NCI-H526 (cell line): ENCODE results near the gene DNAJC10.
"Not testable (repeated sequence)": the region's sequence is repeated elsewhere in the genome, so short reads cannot be mapped to it uniquely, and the experiment has no call there.

Source experiments
- DNase-seq, 2 experiments: peaks; one replicate each; lab custom pipeline; 2025; lab: John Stamatoyannopoulos, UW

DNAJC10 gene, protein sequence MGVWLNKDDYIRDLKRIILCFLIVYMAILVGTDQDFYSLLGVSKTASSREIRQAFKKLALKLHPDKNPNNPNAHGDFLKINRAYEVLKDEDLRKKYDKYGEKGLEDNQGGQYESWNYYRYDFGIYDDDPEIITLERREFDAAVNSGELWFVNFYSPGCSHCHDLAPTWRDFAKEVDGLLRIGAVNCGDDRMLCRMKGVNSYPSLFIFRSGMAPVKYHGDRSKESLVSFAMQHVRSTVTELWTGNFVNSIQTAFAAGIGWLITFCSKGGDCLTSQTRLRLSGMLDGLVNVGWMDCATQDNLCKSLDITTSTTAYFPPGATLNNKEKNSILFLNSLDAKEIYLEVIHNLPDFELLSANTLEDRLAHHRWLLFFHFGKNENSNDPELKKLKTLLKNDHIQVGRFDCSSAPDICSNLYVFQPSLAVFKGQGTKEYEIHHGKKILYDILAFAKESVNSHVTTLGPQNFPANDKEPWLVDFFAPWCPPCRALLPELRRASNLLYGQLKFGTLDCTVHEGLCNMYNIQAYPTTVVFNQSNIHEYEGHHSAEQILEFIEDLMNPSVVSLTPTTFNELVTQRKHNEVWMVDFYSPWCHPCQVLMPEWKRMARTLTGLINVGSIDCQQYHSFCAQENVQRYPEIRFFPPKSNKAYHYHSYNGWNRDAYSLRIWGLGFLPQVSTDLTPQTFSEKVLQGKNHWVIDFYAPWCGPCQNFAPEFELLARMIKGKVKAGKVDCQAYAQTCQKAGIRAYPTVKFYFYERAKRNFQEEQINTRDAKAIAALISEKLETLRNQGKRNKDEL

DNA sequence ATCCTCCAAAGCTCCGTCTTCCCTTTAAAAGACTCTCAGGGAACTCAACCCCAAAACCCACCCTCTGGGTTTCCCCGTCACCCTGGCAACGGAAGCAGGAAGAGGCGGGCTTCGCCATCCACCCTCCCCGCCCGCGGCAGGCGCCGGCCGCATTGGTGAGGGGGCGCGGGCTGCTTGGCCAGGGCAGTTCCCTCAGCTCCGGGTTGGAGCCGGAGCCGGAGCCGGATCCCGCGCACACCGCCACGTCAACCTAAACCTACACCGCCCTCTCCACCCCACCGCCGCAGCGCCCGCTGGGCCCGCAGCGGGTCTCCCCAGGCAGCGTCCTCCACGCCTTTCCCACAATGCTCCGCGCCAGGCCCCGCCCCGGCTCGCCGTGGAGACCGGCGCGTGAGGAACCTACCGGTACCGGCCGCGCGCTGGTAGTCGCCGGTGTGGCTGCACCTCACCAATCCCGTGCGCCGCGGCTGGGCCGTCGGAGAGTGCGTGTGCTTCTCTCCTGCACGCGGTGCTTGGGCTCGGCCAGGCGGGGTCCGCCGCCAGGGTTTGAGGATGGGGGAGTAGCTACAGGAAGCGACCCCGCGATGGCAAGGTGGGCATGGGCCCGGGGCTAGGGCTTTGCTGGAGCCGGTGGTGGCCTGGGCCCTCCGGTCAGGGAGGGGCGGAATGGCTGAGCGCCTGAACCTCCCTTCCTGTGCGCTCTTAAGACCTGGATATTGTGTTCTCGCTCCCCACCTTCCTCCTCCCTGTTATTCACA, at the start of gene DNAJC10:
TSS of gene DNAJC10 (plus strand) at position 366 of the 758 bp plus-strand sequence. CDS start 1,830 bp downstream, outside the sequence.
- peak; percentile 67 to 89 for DNase-seq

DNA sequence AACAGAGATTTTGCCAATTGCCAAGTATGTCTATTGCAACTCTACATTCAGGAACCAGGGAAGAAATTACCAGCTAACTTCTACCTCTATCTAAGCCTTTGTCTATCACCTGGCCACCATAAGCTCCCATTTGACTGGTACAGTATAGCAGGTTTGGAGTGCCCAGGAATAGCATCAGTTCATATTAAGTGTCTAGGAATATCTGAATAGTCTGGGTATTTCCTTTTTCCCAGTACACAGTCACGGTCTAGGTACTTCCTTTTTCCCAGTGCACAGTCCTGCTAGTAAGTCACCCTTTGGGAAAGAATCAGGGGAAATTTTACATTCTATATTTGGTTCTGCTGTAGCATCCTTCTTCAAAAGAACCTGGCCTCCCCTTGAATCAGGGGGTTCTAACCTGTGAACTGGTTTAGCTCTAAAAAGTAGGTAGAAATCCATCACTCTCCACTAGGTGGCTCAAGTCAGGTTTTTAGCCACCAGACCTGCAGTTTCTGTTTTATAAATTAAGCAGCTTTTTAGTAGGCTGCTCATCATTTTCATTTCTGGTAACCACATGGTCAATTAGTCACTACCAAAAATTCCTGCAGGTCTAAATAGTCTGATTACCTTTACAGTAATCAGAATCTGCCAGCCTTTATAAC, 49.3 kb upstream of the DNAJC10 start:
- DNase-seq = peak in 1 of 2 experiments; percentile 31

DNA sequence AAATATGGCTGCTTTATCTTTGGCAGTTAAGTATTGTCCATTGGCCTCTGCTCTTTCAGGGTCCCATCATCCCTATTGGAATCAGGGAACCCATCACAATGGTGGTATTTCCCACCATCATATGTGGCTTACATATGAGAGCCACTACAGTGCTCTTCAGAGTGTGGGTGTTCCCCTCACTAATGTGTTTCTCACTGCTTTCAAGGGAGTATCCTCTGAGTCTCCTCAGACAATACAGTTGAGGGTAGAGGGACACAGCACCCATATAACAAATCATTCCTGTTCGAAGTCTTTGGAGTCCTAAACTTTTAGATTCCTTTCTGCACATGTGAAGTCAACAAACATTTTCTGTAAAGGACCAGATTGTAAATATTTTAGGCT, 48.8 kb upstream of the DNAJC10 start:
- DNase-seq = no peak

DNA sequence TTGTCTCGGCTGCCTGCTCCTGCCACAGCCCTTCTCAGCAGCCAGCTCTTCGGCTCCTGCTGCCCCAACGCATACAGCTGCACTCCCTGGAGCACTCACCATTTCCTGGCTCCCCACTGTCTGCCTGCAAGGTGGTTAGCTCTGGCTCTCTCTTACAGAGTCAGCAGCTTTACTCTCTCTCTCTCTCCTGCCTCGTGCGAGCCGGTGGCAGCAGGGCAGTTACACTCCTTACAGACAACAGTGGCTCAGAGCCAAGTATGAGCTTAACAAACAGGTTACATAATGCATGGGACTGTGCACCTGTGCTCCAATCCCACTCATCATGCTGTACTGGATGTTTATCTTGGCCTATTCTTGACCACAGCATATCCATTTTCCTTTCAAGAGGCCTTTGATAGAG, 47.4 kb upstream of the DNAJC10 start:
- DNase-seq = peak in 1 of 2 experiments; percentile 3

DNA sequence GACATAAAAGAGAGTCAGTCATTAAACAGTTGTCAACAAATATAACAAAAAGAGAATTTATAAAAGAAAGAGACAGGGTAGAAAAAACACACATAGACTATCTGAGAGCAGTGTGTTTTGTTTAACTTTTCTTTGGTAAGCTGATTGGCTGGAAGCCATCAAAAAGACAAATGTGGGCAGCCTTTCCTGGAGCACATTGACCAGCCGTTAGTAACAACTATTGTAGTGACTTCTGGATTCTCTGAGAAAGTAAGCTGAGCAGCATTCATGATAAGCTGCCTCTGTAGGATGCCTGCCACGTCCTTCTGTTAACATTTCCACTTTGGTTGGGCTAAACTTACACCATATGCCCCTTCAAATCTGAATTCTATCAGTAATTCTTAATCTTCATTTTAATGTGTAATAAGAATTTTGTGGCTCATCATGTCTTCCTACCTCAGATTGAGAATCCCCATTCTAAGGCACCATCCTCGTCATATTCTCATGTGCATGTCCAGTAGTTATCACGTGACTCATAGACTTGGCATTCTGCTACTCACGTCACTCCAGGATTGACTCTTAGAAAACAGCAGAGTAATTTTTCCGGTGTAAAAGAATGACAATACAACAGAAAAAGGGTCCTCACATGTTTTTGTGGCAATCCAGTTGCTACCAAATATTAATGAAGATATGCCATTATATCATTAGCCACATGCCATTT, 43.4 kb upstream of the DNAJC10 start:
- DNase-seq = no peak

DNA sequence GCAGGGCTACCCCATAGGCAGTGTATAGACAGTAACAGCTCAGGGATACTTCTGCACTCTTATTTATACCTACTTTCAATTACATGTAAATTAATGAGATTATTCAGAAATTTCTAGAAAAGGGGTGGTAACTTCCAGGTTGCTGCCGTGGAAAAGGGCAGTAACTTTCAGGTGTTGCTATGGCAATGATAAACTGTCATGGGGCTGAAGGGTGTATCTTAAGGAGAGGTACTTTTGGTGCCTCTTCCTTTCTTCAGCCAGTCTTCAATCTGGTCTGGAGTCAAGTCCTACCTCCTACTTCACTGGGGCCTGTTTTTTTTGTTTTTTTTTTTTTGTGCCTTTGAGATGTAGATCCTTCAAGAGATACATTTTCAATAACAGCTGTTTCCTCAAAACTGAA, 35.2 kb upstream of the DNAJC10 start:
- no peak for DNase-seq

DNA sequence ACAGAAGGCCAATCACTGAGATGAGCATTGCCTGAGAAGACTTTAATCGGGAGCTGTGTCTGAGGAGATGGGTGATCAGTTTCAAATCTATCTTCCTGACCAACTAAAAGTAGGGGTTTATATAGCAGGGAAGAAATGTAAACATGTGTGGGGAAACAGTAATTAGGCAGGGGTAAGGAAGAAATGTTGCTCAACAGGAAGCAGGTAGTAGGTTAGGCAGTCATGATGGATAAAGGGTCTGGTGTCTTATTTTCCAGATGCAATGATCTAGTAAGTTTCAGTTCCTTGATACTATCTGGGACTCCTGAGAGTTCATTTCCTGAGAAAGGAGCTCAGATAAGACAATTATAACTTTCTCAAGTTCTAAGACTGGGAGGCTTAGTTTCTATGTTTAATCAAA, 33.8 kb upstream of the DNAJC10 start:
- DNase-seq = no peak

DNA sequence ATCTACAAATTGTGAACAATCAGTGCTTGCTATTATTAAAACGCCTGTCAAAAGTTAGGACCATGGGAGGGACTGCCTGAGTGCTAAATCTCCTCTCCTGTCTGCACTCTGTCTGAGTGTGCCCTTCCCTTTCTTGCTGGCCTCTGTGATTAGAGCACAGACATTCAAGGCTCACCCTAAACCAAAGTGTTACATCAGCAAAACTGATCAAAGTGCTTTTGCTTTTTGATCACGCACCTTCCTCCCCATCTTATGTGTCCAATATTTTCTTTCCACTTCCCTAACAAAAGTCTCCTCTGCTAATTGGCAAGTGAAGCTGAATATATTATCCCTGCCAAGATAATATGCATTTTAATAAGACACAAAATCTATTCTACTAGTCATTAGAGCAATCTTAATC, 30.5 kb upstream of the DNAJC10 start:
- DNase-seq = no peak

DNA sequence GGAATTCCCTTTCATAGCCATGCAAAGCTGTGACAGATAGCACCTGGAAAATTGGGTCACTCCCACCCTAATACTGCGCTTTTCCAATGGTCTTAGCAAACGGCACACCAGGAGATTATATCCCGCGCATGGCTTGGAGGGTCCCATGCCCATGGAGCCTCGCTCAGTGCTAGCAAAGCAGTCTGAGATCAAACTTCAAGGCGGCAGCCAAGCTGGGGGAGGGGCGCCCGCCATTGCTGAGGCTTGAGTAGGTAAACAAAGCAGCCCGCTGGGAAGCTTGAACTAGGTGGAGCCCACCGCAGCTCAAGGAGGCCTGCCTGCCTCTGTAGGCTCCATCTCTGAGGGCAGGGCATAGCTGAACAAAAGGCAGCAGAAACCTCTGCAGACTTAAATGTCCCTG, 29.3 kb upstream of the DNAJC10 start:
- not testable (repeated sequence) for DNase-seq

DNA sequence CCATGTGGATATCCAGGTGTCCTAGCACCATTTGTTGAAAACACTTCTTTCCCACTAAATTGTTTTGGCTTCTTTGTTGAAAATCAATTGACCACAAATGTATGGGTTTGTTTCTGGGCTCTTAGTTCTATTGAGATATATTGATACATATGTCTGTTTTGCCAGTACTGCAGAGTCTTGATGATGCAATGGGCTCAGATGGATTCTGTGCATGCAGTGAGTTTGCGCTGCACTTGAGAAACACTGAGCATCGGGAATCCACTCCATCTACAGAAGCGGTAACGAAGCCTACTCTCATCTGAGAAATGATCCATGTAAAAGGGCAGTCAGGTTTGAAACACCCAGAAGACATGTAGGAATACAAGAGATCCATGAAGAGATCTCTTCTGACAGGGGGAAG, 21.9 kb upstream of the DNAJC10 start:
- DNase-seq = no peak

DNA sequence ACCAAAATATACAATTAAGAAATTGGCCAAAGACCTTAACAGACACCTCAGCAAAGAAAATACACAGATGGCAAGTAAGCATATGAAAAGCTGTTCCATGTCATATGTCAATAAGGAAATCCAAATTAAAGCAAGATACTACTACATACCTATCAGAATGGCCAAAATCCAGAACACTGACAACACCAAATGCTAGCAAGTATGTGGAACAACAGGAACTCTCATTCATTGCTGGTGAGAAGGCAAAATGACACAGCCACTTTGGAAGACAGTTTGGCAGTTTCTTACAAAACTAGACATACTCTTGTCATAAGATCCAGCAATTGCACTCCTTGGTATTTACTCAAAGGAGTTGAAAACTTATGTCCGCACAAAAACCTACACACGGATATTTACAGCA, 20.3 kb upstream of the DNAJC10 start:
- DNase-seq = no peak

DNA sequence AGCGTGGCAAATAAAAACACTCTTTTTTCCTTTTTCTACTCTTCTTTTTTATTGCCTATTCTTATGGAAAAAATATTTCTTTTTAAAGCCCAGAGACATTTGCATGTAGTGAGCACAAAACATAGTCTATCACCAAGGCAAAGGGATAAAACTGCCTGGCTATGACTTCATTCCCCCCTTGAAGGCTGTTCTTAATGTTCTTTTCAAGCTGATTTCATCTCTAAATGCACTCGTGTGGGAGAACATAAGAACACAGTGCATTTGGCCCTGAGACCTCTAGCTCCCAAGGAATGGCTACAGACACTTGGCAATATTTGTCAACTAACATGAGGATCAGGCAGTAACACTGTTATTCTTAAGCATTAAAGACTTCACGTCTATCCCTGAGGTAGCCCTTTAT, 17.4 kb upstream of the DNAJC10 start:
- no peak for DNase-seq

DNA sequence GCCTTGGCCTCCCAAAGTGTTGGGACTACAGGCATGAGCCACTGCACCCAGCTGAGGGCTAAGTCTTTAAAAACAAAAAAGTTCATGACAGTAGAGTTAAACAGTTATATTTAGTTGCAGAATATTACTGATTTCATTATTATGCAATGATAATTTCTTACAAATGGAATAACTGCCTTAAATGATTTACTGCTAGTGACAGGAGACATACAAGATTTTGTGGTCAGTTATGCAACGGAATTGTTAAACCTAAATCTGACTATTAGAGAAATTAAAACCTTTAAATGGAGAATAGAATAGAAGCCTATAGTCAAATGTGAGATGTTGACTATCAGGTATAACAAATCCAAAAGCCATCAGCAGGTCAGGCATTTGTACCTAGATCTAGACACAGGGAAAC, 10.3 kb upstream of the DNAJC10 start:
- no peak for DNase-seq

DNA sequence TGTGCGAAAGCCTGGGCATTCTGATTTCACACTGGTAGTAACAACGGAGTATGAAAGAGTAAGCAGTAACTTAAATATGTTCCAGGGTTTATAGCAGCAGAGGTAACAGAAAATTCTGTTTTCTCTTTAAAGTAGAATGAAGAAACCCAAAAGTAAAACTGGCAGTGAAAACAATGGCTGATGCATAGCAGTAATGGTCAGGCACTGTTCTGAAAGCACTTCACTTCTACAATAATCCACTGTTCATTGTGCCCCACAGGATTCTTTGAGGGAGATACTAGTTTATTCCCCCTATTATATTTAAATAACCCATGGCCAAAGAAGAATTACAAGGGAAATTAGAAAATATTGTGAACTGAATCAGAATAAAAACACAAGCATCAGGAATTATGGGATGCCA, 9.3 kb upstream of the DNAJC10 start:
- DNase-seq = no peak

DNA sequence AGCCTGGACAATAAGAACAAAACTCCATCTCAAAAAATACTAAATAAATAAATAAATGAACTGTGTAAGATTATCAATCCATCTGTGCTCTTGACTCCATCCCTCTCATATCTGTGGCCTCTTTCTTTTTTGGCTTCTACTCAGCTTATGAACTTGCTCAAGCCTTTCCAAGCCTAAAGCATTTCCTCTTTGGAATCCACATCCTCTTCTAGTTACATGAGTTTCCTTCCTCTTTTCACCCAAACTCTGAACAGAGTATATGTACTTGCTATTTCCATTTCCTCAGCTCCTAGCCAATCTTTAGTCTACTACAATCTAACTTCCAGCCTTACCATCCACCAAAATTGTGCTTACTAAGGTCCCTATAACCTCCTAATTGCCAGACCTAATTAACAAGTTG, 2.5 kb upstream of the DNAJC10 start:
- no peak for DNase-seq

DNA sequence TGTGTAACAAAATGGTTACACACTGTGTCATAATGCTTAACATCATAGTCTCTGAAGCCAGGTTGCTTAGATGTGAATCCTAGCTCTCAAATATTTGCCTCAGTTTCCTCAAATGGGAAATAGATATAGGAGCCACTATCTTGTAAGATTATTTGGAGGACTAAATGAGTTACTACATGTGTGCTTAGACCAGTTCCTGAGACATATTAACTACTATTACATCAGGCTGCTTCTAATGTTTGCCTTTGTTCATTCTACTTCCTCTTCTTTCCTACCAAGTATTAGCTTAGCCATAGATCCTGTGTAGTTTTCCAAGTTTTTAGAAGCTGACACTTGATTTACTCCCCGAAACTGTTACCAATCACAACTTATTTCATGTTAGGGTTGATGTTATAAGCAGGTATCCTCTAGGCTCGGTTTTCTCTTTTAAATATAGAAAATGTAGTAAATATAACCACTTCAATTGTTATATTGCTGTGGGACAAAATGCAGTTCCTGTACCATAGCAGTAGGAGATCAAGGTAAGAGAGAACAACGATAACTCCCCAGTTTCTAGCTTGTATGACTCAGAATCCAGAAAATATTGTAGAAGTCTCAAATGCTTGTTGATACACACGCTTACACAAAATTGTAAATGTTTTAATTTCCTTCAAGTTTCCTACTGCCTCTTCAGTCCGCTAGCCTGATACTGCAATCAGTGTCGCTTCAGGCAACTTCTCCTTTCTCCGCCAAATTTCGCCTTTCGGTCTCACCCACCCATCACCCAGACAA, 751 bp upstream of the DNAJC10 start:
- DNase-seq = peak in 1 of 2 experiments; percentile 10

DNA sequence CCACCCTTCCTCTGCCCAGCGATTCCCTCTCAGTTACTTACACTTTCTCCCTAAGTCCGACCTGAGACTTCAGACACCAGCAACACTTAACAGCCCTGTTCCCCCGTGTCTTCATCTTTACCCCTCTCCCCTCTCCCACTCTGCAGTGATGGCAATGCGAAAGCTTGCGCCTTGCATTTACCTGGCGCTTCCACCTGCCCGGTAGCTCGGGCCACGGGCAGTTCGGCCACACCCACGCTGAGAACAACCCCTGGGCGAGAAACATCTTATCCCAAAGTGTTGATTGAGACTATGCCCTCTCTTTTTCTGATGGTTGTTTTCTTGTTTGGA, 558 bp downstream of the DNAJC10 start:
- DNase-seq = peak; percentile 29 to 70

DNA sequence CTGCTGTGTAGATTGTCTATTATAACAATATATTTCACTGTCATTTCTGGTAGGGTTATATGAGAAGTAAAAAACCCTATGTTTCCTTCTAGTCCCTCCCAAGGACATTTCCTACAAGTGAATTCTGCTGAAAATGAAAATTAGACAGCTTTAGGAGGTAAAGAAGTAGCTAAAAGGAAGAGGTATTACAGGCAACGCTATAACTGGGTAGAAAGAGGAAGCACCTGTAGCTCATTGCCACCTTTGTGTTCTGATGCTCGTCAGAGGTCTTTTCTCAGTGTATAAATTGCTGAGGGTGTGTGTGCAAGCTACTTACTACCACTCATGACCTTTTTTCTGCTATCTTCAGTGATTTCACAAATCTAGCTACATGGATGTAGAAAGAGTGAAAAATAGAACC, 1.4 kb downstream of the DNAJC10 start:
- no peak for DNase-seq

DNA sequence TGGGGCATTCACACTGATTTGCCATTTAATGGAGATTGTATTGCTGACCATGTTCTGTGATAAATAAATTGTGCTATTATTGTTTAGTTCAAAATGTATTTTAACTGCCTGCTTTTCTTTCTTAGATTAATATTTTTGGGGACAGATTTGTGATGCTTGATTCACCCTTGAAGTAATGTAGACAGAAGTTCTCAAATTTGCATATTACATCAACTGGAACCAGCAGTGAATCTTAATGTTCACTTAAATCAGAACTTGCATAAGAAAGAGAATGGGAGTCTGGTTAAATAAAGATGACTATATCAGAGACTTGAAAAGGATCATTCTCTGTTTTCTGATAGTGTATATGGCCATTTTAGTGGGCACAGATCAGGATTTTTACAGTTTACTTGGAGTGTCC, 1.8 kb downstream of the DNAJC10 start:
- no peak for DNase-seq

DNA sequence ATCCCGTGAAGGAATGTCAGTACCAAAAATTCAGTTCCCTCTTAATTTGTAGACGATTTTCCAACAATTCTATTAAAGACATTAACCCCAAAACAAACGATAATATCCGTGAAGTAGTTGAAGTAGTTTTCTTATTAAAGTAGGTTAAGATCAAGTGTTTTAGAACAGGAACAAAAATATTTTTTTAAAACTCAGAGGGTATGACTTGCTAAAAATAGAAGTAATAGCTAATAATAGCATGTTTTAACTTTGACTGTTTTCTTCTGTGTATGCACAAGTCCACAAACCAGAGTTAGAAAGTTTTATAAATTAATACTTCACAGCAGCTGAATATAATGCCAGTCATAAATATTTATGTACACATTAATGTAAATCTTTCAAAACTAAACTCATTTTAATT, 2.4 kb downstream of the DNAJC10 start:
- no peak for DNase-seq

DNA sequence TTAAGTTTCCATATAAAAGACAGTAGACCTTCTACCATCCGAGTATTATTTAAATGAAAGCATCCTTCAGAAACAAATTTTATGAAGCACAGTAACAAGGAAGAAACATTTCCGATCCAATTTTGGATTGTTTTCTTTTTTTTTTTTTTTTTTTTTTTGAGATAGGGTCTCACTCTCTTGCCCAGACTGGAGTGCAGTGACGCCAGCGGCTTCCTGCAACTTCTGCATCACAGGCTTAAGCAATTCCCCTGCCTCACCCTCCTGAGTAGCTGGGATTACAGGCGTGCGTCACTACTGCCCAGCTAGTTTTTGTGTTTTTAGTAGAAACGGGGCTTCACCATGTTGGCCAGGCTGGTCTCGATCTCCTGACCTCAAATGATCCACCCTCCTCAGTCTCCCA, 3.1 kb downstream of the DNAJC10 start:
- not testable (repeated sequence) for DNase-seq
